T-cell (primary cell): ENCODE measurements around the gene SPACA7. TPM values are rescaled to one million over a fixed set of nuclear protein-coding genes. Genes with fewer than 3 reads are reported as not detected.

Experiments used
- ATAC-seq, 4 experiments: fragments of 200-7000 bp in 3 of 4; fragments of 150-1000 bp in 1 of 4; cut with Tn5 transposase; replicated peaks in 1 of 4; 1 replicate in 3 of 4; 2 replicates in 1 of 4; pipeline ENCODE4 v1.10.0; 2021; ENCODE audit warnings: moderate library complexity in 3 of 4, mild to moderate bottlenecking in 2 of 4, moderate number of reproducible peaks in 1 of 4
- CTCF ChIA-PET, 2 donors: fragments of 300-600 bp; sonication (Branson Sonifier 250); formaldehyde crosslinking; loops; one replicate each; lab custom pipeline; 2022; ENCODE audit warnings: antibody characterized with exemption in 2 of 2; lab: Charles Lee
- POLR2A ChIA-PET, 2 donors: fragments of 300-600 bp; sonication (Branson Sonifier 250); formaldehyde crosslinking; loops; one replicate each; lab custom pipeline; 2022; ENCODE audit warnings: antibody characterized with exemption in 2 of 2; lab: Charles Lee
- DNase-seq, 35 experiments: peaks; one replicate each; pipeline versions ENCODE4 v3.0.0 to v3.0.0-alpha.2; 2013 to 2023
- H3K27ac ChIP-seq: one replicate; pipeline ENCODE4 v1.5.1; 2013; ENCODE audit warnings: low read length
- H3K27me3 ChIP-seq, 2 experiments: replicated peaks in 1 of 2; 1 replicate in 1 of 2; 2 replicates in 1 of 2; pipeline versions ENCODE4 v1.6.1 to v1.7.0; 2013; ENCODE audit warnings: low read length in 1 of 2, mixed read lengths in 1 of 2; ENCODE audit not compliant: control insufficient read depth in 2 of 2, insufficient read depth in 2 of 2; ENCODE audit errors: extremely low read depth in 1 of 2
- H3K36me3 ChIP-seq, 2 donors: 1 replicate in 1 of 2; 2 replicates in 1 of 2; pipeline versions ENCODE4 v1.6.1 to v1.7.0; 2013; ENCODE audit warnings: low read length in 1 of 2; ENCODE audit not compliant: control insufficient read depth in 2 of 2, insufficient read depth in 1 of 2; ENCODE audit errors: extremely low read depth in 1 of 2
- H3K4me1 ChIP-seq, 2 experiments: 1 replicate in 1 of 2; 2 replicates in 1 of 2; pipeline versions ENCODE4 v1.6.1 to v1.7.0; 2013; ENCODE audit warnings: low read length in 2 of 2, mixed read lengths in 1 of 2; ENCODE audit not compliant: insufficient read depth in 2 of 2, control insufficient read depth in 1 of 2; ENCODE audit errors: extremely low read depth in 1 of 2
- H3K4me3 ChIP-seq, 2 donors: 1 replicate in 1 of 2; 2 replicates in 1 of 2; pipeline versions ENCODE4 v1.5.1 to v1.7.0; 2013; ENCODE audit warnings: mild to moderate bottlenecking in 2 of 2, low read length in 1 of 2, moderate library complexity in 1 of 2; ENCODE audit not compliant: control insufficient read depth in 1 of 2; ENCODE audit errors: extremely low read depth in 1 of 2
- H3K9me3 ChIP-seq: 2 replicates; pipeline ENCODE4 v1.7.0; 2013
- H3K27ac Mint-ChIP-seq, 2 donors: one replicate each; pipeline ENCODE4 v1.8.0; 2020 to 2021; ENCODE audit warnings: mild to moderate bottlenecking in 2 of 2, mixed read lengths in 2 of 2
- H3K27me3 Mint-ChIP-seq, 2 donors: one replicate each; pipeline ENCODE4 v1.8.0; 2021 to 2022; ENCODE audit warnings: mixed read lengths in 2 of 2
- H3K36me3 Mint-ChIP-seq: one replicate; pipeline ENCODE4 v1.8.0; 2021; ENCODE audit warnings: mixed read lengths
- H3K4me1 Mint-ChIP-seq, 3 donors: one replicate each; pipeline ENCODE4 v1.8.0; 2020 to 2022; ENCODE audit warnings: mixed read lengths in 3 of 3, mild to moderate bottlenecking in 1 of 3
- H3K4me3 Mint-ChIP-seq, 3 donors: one replicate each; pipeline ENCODE4 v1.8.0; 2020 to 2022; ENCODE audit warnings: mild to moderate bottlenecking in 3 of 3, mixed read lengths in 3 of 3, moderate library complexity in 3 of 3
- H3K9me3 Mint-ChIP-seq, 3 donors: one replicate each; pipeline ENCODE4 v1.8.0; 2020 to 2022; ENCODE audit warnings: mixed read lengths in 3 of 3
- WGBS: methylation state at CpG from one replicate; pipeline ENCODE4 v1.1.5; 2013; ENCODE audit warnings: missing lambda C conversion rate; ENCODE audit not compliant: insufficient coverage; 5-methylcytosine and 5-hydroxymethylcytosine counted together
- total RNA-seq, 35 experiments: library from RNA in 6 of 35; stranded (reverse) in 6 of 35; fragments of 120-200 nt in 1 of 35; gene quantifications; one replicate each; pipeline versions ENCODE4 v1.2.1 to v1.2.4 and lab custom pipeline; 2013 to 2026

Gene SPACA7
- total RNA-seq, 5 donors from 2014 or later (not counting 1 experiment from before 2014, with no cell fraction given): not detected

DNA sequence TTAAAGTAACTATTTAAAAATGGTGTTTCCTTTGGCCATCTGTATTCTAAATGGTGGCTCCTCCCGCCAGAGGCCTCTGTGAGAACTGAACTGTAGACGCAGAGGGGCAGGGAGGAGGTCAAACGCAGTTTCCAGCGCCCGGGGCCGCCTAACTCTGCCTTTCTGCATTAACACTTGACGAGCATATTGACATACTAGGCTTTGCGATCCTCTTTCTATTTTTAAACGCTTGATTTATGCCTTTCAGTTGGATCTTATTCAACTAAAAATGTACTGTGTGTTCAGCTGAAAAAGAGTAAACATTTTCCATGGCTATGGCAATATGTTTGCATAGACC, 74.7 kb downstream of the SPACA7 start:
- CTCF ChIA-PET: no interaction called here
- no peaks in the 10 kb centered on the region for H3K36me3 ChIP-seq
- DNase-seq: no peak
- Mint-ChIP-seq H3K9me3 (no peaks in the 10 kb centered on the region), H3K4me3 (no peak overlapping the region), H3K27me3 (peaks cover 8 to 9% of the 10 kb centered on the region in 2 donors), H3K36me3 (no peaks in the 10 kb centered on the region), H3K4me1 (no peaks in the 10 kb centered on the region), H3K27ac (no peak overlapping the region)
- H3K9me3 ChIP-seq: no peaks in the 10 kb centered on the region
- peaks cover 0 to 24% of the 10 kb centered on the region in 2 experiments for H3K27me3 ChIP-seq
- no peak for ATAC-seq
- 78% methylated on average over 6 of the region's 9 CpGs for WGBS
- no peaks in the 10 kb centered on the region for H3K4me1 ChIP-seq
- POLR2A ChIA-PET: no interaction called here
- H3K4me3 ChIP-seq: no peak overlapping the region
- H3K27ac ChIP-seq: no peak overlapping the region

- H3K4me1 ChIP-seq: no peaks in the 10 kb centered on the region
- H3K36me3 ChIP-seq: no peaks in the 10 kb centered on the region
- DNase-seq (no peak), ATAC-seq (no peak)
- WGBS: 76% methylated on average over 32 of the region's 43 CpGs
- peaks cover 0 to 19% of the 10 kb centered on the region in 2 experiments for H3K27me3 ChIP-seq
- H3K9me3 ChIP-seq: no peaks in the 10 kb centered on the region
- ChIA-PET POLR2A (no interaction called here), CTCF (no interaction called here)
- Mint-ChIP-seq H3K9me3 (no peaks in the 10 kb centered on the region), H3K4me1 (no peaks in the 10 kb centered on the region), H3K36me3 (no peaks in the 10 kb centered on the region), H3K27ac (no peak overlapping the region), H3K27me3 (peaks cover 8 to 9% of the 10 kb centered on the region in 2 donors), H3K4me3 (no peak overlapping the region)
- H3K4me3 ChIP-seq: no peak overlapping the region
- no peak overlapping the region for H3K27ac ChIP-seq
Measured at GRCh38 chr13:112451512-112452379, 75.6 kb downstream of the SPACA7 start.

DNA sequence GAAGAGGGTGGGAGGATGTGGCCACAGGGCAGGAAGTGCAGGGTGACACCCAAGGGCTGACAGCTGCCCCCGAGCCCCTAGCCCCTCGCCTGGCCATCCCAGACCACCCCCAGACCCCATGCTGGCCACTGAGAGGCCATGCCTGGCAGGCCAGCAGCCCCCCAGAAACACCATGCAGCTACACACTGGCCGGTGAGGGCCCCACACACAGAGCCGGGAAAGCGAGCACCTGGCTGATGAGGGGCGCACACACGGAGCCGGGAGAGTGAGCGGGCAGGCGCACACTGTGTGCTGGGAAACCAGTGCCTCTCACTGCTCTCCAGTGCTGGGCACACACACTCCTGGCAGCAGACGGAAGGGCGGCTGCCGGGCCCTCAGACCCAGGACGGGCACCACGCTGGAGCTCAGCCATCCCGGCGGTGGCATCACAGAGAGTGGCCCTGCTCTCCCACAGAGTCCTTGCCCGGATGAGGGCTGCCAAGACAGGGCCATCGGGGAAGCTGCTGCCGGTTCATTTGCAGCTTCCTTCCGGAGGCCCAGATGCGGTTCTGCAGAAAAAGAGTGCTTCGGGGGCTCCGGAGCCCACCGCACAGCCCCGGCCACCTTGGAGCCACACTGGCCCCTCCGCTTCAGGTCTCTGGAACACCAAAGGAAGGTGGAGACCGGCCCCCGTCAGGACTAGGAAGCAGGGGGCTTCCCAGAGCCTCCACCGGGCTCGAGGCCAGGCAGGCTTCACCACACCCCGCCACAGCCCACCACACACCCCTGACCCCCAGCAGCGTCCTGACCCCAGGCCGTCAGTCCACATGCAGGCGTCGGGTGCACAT, 76.4 kb downstream of the SPACA7 start:
- Mint-ChIP-seq H3K27ac (no peak overlapping the region), H3K27me3 (peaks cover 3% of the 10 kb centered on the region in 2 donors), H3K4me3 (no peak overlapping the region), H3K4me1 (no peaks in the 10 kb centered on the region), H3K36me3 (no peaks in the 10 kb centered on the region), H3K9me3 (no peaks in the 10 kb centered on the region)
- WGBS: 80% methylated on average over 28 of the region's 36 CpGs
- no peak for ATAC-seq
- CTCF ChIA-PET: no interaction called here
- H3K9me3 ChIP-seq: no peaks in the 10 kb centered on the region
- H3K4me1 ChIP-seq: no peaks in the 10 kb centered on the region
- H3K27me3 ChIP-seq: peaks cover 0 to 15% of the 10 kb centered on the region in 2 experiments
- no peak overlapping the region for H3K4me3 ChIP-seq
- no peak overlapping the region for H3K27ac ChIP-seq
- H3K36me3 ChIP-seq: no peaks in the 10 kb centered on the region
- DNase-seq: no peak
- POLR2A ChIA-PET: no interaction called here

GRCh38 chr13:112453207-112453829, 77.2 kb downstream of the SPACA7 start:
- Mint-ChIP-seq H3K27ac (no peak overlapping the region), H3K27me3 (peaks cover 3% of the 10 kb centered on the region in 2 donors), H3K9me3 (no peaks in the 10 kb centered on the region), H3K4me1 (no peaks in the 10 kb centered on the region), H3K36me3 (no peaks in the 10 kb centered on the region), H3K4me3 (no peak overlapping the region)
- ATAC-seq (no peak), DNase-seq (no peak)
- ChIA-PET CTCF (no interaction called here), POLR2A (no interaction called here)
- H3K27me3 ChIP-seq: peaks cover 0 to 11% of the 10 kb centered on the region in 2 experiments
- no peaks in the 10 kb centered on the region for H3K4me1 ChIP-seq
- no peak overlapping the region for H3K4me3 ChIP-seq
- H3K27ac ChIP-seq: no peak overlapping the region
- 87% methylated on average over 23 of the region's 32 CpGs for WGBS
- H3K9me3 ChIP-seq: no peaks in the 10 kb centered on the region
- no peaks in the 10 kb centered on the region for H3K36me3 ChIP-seq

DNA sequence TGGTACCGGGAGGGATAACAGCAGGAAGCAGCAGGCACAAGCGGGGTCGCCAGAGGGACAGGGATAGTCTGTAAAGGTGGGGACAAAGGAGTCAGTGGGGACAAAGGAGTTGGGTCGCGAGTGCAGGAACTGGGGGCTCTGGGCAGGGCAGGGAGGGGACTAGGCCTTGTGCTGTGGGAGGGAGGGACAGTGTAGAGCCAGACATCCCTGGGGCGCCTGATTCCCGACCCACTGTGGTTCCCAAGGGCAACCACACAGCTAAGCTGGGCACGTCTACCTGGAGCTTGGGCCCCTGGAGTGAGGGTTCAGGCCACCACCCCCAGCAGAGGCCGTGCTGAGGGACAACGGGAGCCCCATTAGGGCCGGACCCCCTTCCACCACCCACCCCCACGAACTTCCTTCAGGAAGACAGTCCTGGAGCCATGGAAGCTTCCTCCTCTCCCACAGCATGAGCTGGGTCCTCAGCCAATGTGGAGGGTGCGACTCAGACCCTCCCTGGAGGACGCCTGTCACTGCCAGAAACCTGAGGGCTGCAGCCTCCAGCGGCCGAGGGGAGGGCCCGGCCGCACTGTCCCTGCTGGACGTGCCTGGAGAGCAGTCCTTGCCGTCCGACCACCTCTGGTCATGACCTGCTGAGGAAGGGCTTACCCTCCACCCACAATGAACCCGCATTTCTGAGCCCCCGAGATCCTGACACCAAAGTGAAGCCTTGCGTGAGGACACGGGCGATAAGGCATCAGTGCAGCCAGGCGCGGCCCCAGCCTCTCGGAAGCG, 77.9 kb downstream of the SPACA7 start:
- no peak overlapping the region for H3K4me3 ChIP-seq
- H3K27me3 ChIP-seq: peaks cover 0 to 11% of the 10 kb centered on the region in 2 experiments
- CTCF ChIA-PET: interaction anchor here in 1 of 2 donors (0.6 kb wide), 1 partner anchor 15 kb away, joined by 4 read pairs; no protein-coding TSS in a partner anchor
- DNase-seq (no peak), ATAC-seq (no peak)
- no peak overlapping the region for H3K4me3 Mint-ChIP-seq
- H3K36me3 ChIP-seq: no peaks in the 10 kb centered on the region
- H3K27ac Mint-ChIP-seq: no peak overlapping the region
- POLR2A ChIA-PET: no interaction called here
- peaks cover 1 to 3% of the 10 kb centered on the region in 2 donors for H3K27me3 Mint-ChIP-seq
- H3K4me1 ChIP-seq: no peaks in the 10 kb centered on the region
- H3K9me3 ChIP-seq: no peaks in the 10 kb centered on the region
- no peaks in the 10 kb centered on the region for H3K4me1 Mint-ChIP-seq
- H3K27ac ChIP-seq: no peak overlapping the region
- H3K36me3 Mint-ChIP-seq: no peaks in the 10 kb centered on the region
- H3K9me3 Mint-ChIP-seq: peaks cover 0 to 5% (median 0%) of the 10 kb centered on the region in 3 donors
- WGBS: 86% methylated on average over 21 of the region's 30 CpGs
